ENCODE data around the gene MSH3.
"Not testable (repeated sequence)": the region's sequence is repeated elsewhere in the genome, so short reads cannot be mapped to it uniquely, and the experiment has no call there.

Gene MSH3

DNA sequence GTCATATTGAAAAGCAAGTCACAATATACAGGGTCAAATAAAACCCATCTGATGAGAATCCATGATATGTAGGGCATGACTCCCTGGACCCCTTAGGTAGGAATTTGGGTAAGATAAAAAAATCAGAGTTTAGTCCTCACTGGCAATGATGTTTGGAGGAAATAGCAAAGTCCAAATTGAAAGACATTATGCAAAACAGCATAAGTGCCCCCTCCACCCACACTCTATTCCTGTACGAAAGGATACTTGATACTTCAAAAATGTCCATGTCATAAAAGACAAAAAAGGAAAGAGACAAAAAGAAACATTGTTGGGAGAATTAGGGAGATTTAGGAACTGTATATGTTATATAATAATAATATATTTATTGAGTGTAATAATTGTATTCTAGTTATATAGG lies 209.7 kb downstream of the MSH3 start:
- DNase-seq, result no peak

DNA sequence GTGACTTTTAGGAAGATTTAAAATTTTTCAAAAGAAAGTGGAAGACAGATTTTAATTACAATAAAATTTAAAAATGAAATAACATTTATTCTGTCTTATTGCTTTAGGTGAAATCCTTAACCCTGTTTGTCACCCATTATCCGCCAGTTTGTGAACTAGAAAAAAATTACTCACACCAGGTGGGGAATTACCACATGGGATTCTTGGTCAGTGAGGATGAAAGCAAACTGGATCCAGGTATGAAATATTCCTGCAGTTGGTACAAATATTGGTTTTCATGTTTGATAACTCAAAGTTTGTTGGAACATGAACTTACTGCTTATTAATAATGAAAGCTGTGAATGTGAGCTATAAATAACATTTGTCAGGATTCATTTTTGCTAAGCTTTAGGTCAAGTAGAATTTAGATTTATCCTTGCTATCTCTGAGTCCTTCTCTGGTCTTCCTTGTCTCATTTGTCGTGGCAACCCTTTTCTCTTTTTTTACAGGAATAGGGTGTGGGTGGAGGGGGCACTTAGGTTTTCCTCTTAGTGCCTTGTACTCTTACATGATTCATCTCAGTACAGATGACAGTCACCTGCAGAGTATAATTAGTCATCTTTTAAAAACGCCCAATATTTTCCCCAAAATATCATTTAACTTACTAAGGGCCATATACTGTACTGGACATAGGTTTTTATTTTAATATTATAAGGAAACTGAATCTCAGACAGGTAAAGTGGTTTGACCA lies 210.4 kb downstream of the MSH3 start:
- DNase-seq, result no peak

DNA sequence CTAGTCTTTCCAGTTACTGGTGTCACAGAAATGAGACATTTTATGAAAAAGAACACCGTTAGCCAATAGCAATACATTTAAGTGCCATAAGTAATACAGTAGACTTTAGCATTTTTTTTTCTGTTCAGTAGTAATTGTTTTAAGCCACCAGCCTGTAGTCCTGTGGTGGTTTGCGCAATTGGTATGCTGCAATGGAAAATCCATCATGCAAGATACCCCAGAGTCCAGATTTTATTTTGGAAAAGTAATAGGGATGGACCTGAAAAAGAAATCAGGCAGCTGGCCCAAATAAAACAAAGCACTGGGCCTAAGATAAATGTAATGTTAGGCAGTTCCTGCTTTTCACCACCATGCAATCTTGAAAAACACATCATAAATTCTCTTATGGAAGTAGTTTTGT lies 211.1 kb downstream of the MSH3 start:
- no peak for DNase-seq

DNA sequence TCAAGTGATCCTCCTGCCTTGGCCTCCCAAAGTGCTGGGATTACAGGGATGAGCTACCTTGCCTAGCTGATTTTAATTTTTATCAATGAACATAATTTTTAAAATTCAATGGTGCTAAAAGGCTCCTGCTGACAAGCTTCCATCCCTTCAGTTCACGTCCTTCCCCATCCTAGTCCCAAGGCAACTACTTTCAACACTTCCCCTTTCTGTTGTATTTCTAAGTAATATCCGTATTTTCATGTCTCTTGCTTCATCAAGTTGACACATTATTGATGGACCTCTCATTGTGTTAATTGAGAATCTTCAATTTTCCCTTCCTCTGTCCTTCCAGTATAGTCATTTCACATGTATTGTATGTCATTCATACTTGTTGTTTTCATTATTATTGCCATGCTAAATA lies 211.9 kb downstream of the MSH3 start:
- no peak for DNase-seq

DNA sequence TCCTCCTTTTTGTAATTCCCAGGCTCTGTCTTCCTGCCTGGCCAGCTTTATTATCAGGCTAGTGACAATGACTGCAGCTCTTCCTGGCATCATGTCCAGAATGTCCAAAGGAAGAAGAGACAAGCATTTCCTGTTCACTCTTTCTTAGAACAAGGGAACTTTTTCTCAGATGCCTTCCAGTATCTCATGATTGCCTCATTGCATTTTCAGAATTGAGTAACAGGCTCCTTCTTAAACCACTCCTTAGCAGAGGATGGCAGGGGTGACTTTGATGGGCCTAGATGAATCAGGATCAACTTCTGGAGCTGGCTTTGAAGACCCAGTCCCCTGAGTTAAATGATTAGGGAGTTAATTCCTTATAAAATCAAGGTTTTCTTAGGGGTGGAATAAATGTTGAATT lies 212.8 kb downstream of the MSH3 start:
- DNase-seq, result no peak

DNA sequence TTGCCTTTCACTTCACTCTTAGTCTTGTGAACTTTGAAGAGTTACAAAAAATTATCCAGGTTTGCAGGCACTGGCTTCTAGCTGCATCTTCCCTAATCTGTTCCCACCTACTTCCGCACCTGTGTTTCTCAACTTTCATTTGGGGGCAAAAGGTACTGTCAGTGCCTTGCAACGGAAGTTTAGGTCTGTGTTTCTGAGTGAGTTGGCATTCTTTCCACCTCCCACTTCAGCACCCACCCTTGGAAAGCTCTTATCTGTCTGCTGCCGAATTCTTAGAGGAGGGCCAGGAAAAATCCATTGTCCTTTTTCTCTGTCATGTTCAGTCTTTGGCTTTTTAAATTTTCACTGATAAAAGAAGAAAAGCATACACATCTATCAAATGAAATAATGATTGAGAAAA lies 216.0 kb downstream of the MSH3 start:
- DNase-seq, result no peak

DNA sequence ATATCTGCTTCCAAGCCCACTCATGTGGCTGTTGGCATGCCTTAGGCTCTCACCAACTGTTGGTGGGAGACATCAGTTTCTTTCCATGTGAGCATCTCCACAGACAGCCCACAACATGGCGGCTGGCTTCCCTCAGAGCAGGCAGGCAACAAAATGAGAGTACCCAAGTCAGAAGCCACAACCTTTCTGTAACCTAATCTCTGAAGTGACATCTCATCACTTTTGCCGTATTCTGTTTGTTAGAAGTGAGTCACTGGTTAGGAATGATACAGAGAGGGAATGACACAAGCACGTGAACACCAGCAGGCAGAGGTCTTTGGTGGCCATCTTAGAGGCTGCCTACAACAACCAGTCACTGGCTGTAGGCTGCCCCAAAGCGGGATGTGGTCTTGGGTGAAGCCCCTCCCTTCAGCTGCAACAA lies 217.1 kb downstream of the MSH3 start:
- DNase-seq, result no peak

DNA sequence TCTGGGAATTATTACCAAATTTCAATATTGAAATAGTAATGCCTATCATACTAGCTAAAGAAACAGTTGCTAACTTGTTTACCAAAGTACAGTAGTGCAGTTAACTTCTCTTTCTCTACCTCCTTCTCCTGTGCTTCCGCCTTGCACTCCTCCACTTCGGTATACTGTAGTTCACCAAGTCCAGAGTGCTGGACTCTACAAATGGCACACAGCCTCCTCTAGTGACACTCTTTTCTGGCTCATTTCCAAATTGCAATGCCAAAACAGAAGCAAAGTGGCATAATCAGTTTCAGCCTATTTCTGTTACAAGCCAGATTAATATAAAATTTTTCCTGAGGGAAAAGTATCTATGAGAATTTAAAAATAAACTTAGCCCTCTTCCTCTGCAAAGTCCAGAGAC lies 219.7 kb downstream of the MSH3 start:
- no peak for DNase-seq

DNA sequence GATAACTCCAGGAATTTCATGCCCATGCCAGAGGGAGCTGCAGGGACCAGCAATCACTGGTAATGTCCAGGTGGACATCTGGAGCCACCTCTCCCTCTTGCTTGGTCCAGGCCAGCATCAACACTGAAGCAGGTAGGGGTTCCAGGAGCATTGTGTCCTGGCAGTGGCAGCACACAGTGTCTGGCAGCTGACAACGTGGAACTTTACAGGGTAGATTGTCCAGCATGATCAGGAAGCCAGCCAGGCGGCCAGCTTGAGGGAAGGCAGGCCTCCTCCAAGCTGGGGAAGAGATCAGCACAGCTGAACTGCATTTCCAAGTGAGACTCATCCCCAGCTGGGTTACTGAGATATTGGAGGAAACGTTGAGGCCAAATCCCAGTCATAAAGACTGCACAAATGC lies 223.1 kb downstream of the MSH3 start:
- DNase-seq, result no peak

DNA sequence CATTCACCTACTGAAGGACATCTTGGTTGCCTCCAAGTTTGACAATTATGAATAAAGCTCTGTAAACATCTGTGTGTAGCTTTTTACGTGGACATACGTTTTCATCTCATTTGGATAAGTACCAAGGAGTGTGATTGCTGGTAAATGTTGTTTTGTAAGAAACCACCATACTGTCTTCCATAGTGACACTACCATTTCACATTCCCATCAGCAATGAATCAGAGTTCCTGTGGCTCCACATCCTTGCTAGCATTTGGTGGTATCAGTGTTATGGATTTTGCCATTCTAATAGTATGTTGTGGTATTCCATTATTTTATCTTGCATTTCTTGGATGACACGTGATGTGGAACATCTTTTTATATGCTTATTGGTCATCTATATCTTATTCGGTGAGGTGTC lies 227.3 kb downstream of the MSH3 start:
- no peak for DNase-seq

DNA sequence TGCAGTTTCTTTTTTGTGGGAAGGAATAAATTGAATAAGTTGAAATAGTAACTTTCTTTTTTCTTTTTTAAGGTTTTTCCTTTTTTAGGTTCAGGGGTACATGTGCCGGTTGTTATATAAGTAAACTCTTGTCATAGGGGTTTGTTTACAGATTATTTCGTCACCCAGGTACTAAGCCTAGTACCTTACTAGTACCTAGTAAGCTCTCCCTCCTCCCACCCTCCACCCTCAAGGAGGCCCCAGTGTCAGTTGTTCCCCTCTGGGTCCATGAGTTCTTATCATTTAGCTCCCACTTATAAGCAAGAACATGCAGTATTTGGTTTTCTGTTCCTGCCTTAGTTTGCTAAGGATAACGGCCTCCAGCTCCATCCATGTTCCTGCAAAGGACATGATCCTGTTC lies 228.9 kb downstream of the MSH3 start:
- not testable (repeated sequence) for DNase-seq

DNA sequence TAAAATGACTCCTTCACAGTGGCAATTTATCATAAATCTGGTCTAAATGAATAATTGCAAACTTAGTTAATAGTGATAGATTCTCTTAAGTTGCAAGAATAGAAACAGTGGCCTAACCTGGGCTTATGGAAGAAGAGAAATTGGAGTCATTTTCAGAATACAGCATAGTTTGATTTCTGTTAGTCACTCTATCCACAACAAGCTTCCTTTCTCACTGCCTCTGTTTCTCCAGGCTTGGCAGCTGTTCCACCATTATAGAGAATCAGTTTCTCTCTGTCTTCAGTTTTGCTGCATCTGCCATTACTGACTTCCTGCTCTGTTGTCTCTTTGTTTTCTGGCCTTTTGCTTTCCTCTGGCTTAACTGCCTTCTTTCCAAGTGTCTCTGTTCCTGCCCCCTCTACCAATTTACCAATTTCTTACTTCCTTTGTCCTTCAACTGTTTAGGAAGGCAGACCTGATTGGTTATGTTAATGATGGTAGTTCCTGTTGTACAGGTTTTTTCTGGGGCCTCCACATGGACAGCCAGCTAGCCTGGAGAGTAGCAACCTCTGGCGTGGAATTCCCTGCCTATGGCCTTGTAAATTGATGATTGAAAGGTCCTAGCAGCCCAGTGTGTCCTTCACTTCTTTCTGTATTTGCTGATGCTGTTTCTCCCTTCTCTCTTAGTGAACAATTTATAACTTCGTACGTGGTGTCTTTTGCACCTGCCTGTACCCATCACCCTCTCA lies 229.8 kb downstream of the MSH3 start:
- DNase-seq, result no peak

DNA sequence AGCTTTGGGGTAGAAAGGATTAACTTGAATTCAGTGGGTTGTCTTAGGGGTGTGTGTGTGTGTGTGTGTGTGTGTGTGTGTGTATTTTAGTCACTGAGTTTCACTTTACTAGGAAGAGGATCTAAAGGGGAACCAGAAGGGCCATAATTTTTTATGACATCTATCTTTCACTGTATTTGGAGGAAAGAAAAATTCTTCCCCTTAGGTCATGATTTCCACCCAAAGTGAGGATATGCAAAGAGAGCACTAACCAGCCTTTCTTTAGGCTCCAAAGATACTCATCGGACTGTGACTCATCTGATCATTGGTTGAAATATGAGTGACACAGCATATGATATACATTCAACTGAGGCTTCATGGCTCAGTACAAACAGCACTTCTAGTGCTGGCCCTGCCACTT lies 230.5 kb downstream of the MSH3 start:
- no peak for DNase-seq

DNA sequence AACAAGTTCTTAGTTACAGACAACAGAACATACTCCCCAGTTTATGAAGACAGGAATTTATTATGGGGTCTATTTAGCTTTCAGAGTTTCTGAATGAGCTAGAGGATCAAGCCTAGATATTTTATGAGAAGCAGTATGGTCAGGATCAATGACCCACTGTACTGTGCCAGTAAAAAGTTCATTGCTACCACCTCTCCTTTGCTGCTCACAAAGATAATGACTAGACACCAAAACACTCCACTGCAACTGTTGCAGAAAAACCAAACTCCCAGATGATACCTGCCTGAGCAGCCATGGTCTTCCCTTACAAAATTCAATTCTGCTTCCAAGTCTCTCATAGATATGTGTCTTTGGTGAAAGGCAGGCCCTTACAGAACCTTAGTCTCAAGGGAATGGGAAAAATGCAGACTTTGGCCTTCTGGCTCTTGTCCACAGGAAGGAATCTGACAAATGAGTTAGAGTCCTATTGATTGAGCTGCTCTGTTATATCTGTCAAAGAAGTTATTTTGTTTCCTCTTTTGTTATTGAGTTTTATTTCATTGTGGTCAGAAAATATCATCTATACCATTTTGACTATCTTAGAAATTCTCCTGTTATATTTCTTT lies 231.0 kb downstream of the MSH3 start:
- DNase-seq, result no peak

DNA sequence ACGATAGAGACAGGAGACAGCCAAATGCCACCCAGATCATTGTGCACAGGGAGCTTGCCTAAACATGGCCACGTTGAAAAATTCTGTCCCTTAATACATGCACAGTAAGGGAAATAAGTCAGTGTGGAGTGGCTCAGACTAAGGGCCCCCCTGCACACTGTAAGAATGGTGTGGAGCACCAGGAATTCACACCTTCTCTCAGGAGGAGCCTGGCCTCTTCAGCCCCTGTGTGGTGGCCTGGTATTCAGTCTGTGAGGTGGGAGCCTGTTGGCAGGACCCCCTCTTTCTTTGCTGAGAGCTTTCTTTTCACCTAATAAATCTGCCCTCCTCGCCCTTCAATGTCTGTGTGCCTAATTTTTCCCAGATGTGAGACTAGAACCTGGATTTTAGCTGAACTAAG lies 239.6 kb downstream of the MSH3 start:
- no peak for DNase-seq

DNA sequence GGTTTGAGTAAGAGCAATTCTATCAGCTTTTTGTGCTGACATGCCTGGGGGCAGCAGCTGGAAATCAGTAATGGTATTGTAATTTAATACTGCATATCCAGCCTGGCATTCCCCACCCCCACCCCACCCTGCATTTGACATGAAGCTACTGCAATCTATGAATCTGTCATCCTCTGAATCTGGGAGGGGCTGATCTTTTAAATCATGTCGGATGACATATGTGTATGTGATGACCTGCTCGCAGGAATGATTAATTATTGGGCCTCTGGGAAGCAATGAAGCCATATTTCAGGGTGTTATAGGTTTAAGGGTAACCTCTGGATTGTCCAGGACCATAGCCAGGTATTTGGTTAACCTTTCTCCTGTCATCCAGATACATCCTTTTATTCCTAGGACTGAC lies 241.1 kb downstream of the MSH3 start:
- DNase-seq, result no peak

DNA sequence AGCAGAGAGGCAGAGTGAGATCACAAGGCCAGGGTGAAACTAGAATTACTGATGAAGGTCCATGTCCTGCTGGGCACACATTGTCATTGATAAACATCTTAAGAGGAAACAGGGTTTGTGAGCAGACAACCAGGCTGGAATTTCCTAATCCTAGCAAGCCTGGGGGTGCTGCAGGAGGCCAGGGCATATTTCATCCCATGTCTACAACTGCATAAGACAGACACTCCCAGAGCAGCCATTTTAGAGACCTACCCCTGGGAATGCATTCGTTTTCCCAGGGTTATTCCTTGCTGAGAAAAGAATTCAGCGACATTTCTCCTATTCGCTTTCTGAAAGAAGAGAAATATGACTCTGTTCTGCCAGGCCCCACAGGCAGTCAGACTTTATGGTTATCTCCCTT lies 248.2 kb downstream of the MSH3 start:
- not testable (repeated sequence) for DNase-seq

DNA sequence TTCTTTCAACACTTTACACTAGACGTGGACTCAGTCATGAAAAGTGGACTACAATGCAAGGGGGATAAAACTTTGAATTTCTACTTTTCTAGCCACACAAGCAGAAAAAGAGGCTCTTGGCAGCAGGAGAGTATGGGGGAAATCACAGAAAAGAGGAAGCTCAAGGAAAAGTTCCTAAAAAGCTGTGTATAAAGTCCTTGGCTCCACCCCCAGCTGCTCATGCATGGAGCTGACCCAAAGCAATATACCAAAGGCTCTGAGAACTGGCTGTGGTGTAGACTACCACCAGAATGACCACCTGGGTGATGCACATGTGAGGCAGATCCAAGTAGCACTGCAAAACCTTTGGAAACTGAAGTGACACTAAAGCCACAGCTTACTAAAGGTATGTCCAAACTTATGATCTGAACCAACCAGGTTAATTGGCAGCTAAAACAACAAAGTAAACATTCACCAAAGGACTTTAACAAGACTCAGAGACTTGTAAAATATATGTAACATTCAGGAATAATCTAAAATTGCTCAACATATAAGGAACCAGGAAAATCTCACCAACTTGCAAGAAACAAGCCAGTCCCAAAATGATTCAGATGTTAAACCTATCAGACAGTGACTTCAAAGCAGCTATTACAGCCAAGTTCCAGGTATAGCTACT lies 250.2 kb downstream of the MSH3 start:
- no peak for DNase-seq

DNA sequence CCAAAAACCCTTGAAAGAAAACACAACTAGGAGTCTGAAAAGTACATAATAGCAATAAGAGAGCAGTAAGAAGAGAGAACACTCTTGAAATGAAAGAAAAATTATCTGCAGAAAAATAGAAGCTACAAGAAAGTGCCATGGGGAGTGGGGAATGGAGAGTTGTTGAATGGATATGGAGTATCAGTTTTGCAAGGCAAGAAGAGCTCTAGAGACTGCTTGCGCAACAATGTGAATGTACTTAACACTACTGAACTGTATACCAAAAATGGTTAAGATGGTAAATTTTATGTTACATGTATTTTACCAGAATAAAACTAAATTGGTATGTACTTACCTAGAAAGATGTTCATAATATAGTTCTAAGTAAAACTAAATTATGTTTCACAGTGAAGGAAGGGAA lies 251.0 kb downstream of the MSH3 start:
- DNase-seq, result no peak

DNA sequence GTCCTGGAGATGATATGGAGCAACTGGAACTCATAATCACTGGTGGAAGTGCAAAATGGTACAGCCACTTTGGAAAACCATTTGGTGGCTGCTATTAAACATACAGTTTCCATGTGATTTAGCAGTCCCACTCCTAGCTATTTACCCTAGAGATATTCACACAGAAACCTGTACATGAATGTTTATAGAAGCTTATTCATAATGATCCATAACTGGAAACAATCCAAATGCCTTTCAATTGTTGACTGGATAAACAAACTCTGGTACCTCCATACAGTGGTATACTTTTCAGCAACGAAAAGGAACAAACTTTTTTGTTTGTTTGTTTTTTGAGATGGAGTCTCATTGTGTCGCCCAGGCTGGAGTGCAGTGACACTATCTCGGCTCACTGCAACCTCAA lies 258.0 kb downstream of the MSH3 start:
- no peak for DNase-seq

DNA sequence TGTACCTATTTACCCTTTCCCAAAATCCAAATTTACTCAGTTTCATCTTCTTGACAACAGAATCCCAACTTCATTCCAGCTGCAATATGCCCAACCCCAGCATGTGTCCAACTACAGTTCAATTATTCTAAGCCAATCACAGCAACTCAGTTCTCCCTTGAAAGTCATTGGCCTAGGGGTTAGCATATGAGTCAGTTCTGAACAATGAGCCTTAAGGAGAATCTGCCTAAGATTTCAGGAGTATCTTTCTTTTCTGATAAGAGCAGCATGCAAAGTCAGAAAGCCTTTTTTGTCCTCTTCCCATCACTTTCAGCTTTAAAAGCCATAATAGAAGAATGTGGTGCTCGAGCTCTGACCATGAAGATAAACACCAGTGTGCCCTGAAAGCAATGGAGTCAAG lies 261.3 kb downstream of the MSH3 start:
- DNase-seq, result no peak

DNA sequence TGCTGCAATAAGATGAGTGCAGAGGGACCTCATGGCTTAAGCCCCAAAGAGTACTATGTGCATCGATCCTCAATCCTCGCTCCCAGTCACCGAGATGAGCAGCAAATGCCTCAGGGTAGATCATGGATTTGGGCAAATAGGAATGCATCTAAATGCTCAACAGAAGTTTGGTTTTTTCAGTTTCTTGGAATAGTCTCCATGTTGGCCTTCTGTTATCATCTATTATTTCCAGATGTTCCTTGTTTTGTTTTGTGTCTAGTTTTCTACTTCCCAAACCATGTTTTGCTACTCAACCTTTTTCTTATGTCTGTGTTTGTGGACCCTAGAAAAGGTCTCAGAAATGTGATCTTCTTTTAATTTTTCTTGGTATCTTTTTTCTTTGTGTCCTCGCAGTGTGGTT lies 262.2 kb downstream of the MSH3 start:
- DNase-seq, result no peak

DNA sequence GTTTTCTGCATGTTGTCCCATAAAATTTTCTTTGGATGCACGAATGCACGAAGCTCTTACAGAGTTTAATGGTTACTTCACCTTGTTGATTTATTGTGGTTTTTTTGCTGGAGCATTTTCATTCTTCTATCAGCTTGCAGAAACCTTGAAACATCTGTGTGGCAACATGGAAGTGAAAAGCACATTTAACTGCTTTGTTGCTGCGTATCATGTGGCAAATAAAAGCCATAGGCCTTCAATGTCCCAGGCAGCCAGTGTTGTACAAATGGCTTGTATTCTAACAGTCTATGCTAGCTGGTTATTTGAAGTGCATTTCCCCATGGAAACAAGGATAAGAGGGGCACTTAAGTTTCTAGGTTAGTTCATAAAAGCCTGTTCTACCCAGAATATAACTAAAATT lies 263.2 kb downstream of the MSH3 start:
- DNase-seq, result no peak

DNA sequence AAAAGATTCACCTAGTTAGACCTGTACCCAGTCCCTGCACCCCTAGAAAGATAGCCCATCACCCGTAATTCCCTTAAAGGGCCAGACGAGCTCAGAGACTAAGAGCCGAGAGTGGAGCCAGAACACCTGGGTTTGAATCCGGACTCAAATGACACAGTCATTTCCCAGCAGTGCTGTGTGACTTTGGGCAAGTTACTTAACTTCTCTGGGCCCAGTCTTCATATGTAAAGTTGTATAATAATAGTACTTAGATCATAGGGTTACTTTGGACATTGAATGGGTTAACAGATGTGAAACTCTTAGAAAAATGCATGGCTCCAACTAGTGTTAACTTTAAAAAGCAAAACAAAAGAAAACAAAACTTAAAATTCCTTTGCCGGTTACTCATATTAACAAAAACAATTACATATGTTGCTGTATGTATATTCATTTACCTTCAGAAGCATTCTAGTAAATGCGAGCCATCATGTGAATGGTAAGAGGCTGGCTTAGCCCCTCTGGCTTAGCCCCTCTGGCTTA lies 265.3 kb downstream of the MSH3 start:
- DNase-seq, result no peak
